Peyer's patch (tissue), 4 donors: Measurements from ENCODE around the gene SYNPO2. TPM values are rescaled to one million over a fixed set of nuclear protein-coding genes. Genes with fewer than 3 reads are reported as not detected.
"Not testable (repeated sequence)": the region's sequence is repeated elsewhere in the genome, so short reads cannot be mapped to it uniquely, and the experiment has no call there.

ENCODE experiments used
- DNase-seq, 3 donors: peaks; one replicate each; pipeline ENCODE4 v3.0.0-alpha.2; 2017 to 2019
- H3K27ac ChIP-seq, 4 donors: fragments of 200-600 bp; sonication (generic); one replicate each; pipeline ENCODE4 v1.5.1; 2016 to 2019
- H3K27me3 ChIP-seq, 2 donors: fragments of 200-600 bp; sonication (generic); one replicate each; pipeline ENCODE4 v1.5.1; 2019
- H3K36me3 ChIP-seq, 3 donors: fragments of 200-600 bp; sonication (generic); one replicate each; pipeline ENCODE4 v1.5.1; 2016 to 2019
- H3K4me1 ChIP-seq, 4 donors: fragments of 200-600 bp; sonication (generic); one replicate each; pipeline ENCODE4 v1.5.1; 2016 to 2019
- H3K4me3 ChIP-seq, 4 donors: fragments of 200-600 bp; sonication (generic); 1 replicate in 3 of 4; 2 replicates in 1 of 4; pipeline ENCODE4 v1.5.1; 2016 to 2019; ENCODE audit warnings: mild to moderate bottlenecking in 1 of 4
- H3K9me3 ChIP-seq, 4 donors: fragments of 200-600 bp; sonication (generic); one replicate each; pipeline ENCODE4 v1.5.1; 2016 to 2019; ENCODE audit warnings: mild to moderate bottlenecking in 1 of 4
- CTCF ChIP-seq, 6 experiments: fragments of 450-650 bp in 4 of 6; fragments of 200-600 bp in 2 of 6; sonication (generic) in 1 of 6; IDR thresholded peaks; one replicate each; pipeline ENCODE4 v1.5.1; 2017 to 2019; ENCODE audit warnings: antibody characterized with exemption in 6 of 6, mild to moderate bottlenecking in 3 of 6, moderate library complexity in 1 of 6
- POLR2A ChIP-seq, 2 donors: fragments of 450-650 bp; IDR thresholded peaks; one replicate each; pipeline ENCODE4 v1.5.1; 2017; ENCODE audit warnings: antibody characterized with exemption in 2 of 2, mild to moderate bottlenecking in 2 of 2, moderate library complexity in 2 of 2
- total RNA-seq, 4 donors: library from RNA; depleted of rRNA; stranded (reverse); fragments of >200 nt; gene quantifications; one replicate each; pipeline ENCODE4 v1.1.0, GENCODE V29; 2016

The SYNPO2 gene
- total RNA-seq, 4 donors from 2014 or later: 24.9 to 77.6 (median 41.1) TPM

DNA sequence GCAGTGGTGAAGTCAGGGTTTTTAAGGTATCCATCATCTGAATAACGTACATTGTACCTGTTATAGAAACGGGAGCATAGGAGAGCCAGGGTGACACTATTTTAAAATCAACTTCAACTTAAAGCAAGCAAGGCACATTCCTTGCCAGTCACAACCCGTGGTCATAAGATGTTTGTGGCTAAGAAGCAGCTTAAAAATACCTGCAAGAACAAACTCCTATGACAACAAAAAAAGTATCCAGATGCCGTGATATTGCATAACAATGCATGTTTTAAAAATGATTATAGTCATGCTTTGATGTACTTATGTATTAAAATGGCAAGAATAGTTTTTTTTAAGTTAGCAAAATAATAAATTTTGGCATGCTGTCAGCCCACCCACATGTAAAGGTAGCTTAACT, 16.5 kb upstream of the SYNPO2 start:
- no peak overlapping the region for H3K4me3 ChIP-seq
- TF ChIP-seq CTCF (IDR thresholded peaks at IDR 0.05) (no peak), POLR2A (IDR thresholded peaks at IDR 0.05) (no peak)
- no peaks in the 10 kb centered on the region for H3K9me3 ChIP-seq
- no peak for DNase-seq
- H3K36me3 ChIP-seq: no peaks in the 10 kb centered on the region
- no peaks in the 10 kb centered on the region for H3K4me1 ChIP-seq
- no peaks in the 10 kb centered on the region for H3K27me3 ChIP-seq
- no peak overlapping the region for H3K27ac ChIP-seq

DNA sequence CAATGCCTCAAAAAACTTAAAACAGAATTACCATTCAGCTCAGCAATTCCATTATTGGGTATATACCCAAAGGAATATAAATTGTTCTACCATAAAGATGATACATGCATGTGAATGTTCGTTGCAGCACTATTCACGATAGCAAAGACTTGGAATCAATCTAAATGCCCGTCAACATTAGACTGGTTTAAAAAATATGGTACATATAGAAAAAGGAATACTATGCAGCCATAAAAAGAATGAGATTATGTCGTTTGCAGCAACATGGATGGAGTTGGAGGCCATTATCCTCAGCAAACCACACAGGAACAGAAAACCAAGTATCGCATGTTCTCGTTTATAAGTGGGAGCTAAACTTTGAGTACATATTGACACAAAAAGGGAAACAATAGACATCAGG, 10.9 kb upstream of the SYNPO2 start:
- TF ChIP-seq POLR2A (IDR thresholded peaks at IDR 0.05) (no peak), CTCF (IDR thresholded peaks at IDR 0.05) (no peak)
- no peaks in the 10 kb centered on the region for H3K9me3 ChIP-seq
- no peak for DNase-seq
- H3K27me3 ChIP-seq: no peaks in the 10 kb centered on the region
- no peaks in the 10 kb centered on the region for H3K4me1 ChIP-seq
- no peak overlapping the region for H3K27ac ChIP-seq
- no peaks in the 10 kb centered on the region for H3K36me3 ChIP-seq
- no peak overlapping the region for H3K4me3 ChIP-seq

DNA sequence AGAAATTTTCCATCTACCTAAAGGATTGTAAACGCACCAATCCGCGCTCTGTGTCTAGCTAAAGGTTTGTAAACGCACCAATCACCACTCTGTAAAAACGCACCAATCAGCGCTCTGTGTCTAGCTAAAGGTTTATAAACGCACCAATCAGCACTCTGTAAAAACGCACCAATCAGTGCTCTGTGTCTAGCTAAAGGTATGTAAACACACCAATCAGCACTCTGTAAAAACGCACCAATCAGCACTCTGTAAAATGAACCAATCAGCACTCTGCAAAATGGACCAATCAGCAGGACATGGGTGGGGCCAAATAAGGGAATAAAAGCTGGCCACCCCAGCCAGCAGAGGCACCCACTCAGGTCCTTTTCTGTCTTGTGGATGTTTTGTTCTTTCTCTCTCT, 10.1 kb upstream of the SYNPO2 start:
- H3K27me3 ChIP-seq, H3K4me1 ChIP-seq, H3K4me3 ChIP-seq, H3K27ac ChIP-seq, H3K36me3 ChIP-seq, DNase-seq, H3K9me3 ChIP-seq: not testable (repeated sequence)

GRCh38 chr4:118879409-118879808, 9.2 kb upstream of the SYNPO2 start:
- TF ChIP-seq POLR2A (IDR thresholded peaks at IDR 0.05) (no peak), CTCF (IDR thresholded peaks at IDR 0.05) (no peak)
- no peaks in the 10 kb centered on the region for H3K9me3 ChIP-seq
- no peaks in the 10 kb centered on the region for H3K36me3 ChIP-seq
- DNase-seq: no peak
- no peaks in the 10 kb centered on the region for H3K27me3 ChIP-seq
- H3K27ac ChIP-seq: no peak overlapping the region
- no peak overlapping the region for H3K4me3 ChIP-seq
- H3K4me1 ChIP-seq: no peaks in the 10 kb centered on the region

DNA sequence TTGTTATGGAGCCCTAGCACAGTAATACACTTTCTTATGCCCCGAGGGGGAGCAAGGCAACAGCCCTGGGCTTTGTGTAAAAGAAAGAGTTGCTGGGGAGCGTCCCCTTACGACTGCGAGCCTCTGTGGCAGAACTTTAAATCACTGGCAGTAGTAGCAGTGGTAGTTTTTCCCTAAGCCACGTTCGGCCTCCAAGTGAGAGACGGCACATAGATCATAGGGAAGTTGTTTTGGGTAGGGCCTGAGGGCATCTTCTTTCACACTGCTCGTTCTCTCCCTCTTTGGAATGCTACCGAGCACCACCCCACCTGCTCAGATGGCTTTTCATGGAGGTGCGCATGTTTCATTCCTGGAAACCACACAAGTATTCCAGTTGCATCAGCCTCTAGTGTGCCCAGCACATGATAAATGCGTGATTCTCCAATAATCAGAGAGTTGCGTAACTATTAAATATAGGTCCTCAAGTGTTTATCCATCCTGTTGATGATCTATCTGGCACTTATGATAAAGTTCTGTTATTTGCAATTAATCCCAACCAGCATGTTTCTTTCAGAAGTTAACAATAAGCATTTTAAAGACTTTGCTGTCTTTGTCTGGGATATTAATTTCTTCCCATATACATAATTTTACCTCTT, 7.0 kb upstream of the SYNPO2 start:
- H3K27me3 ChIP-seq: no peaks in the 10 kb centered on the region
- no peaks in the 10 kb centered on the region for H3K4me1 ChIP-seq
- no peak for DNase-seq
- H3K4me3 ChIP-seq: no peak overlapping the region
- no peaks in the 10 kb centered on the region for H3K9me3 ChIP-seq
- TF ChIP-seq CTCF (IDR thresholded peaks at IDR 0.05): no peak
- no peak for TF ChIP-seq POLR2A (IDR thresholded peaks at IDR 0.05)
- H3K36me3 ChIP-seq: no peaks in the 10 kb centered on the region
- H3K27ac ChIP-seq: no peak overlapping the region

- Histone ChIP-seq H3K4me1 (peaks cover 0 to 6% (median 2%) of the 10 kb centered on the region in 4 donors), H3K4me3 (no peak overlapping the region), H3K36me3 (no peaks in the 10 kb centered on the region), H3K27me3 (no peaks in the 10 kb centered on the region), H3K9me3 (no peaks in the 10 kb centered on the region), H3K27ac (no peak overlapping the region)
- DNase-seq: no peak
- peak in 1 of 6 experiments; percentile 4 for TF ChIP-seq CTCF (IDR thresholded peaks at IDR 0.05)
- TF ChIP-seq POLR2A (IDR thresholded peaks at IDR 0.05): no peak
Measured at GRCh38 chr4:118883861-118884260, 4.8 kb upstream of the SYNPO2 start.
